GM12892 (cell line): ENCODE data around the gene CAMTA1.
"Not testable (repeated sequence)": the region's sequence is repeated elsewhere in the genome, so short reads cannot be mapped to it uniquely, and the experiment has no call there.

Source experiments
- DNase-seq: peaks from one replicate; pipeline ENCODE4 v3.0.0; 2011; ENCODE audit not compliant: insufficient read length
- FAIRE-seq: peaks from 2 replicates; lab custom pipeline; 2011; peaks lifted over from hg19 to GRCh38; lab: Jason Lieb, UNC
- POLR2A ChIP-seq: IDR thresholded peaks from 2 replicates; pipeline ENCODE4 v1.6.1; 2011; ENCODE audit warnings: low read depth, low read length, control low read depth
- POLR2AphosphoS5 ChIP-seq: IDR thresholded peaks from 2 replicates; pipeline ENCODE4 v1.6.1; 2011; ENCODE audit warnings: low read depth, low read length, control low read depth
- TAF1 ChIP-seq: IDR thresholded peaks from 2 replicates; pipeline ENCODE4 v1.6.1; 2011; ENCODE audit warnings: low read depth, mild to moderate bottlenecking, control low read depth, low read length, borderline replicate concordance

CAMTA1 gene

DNA sequence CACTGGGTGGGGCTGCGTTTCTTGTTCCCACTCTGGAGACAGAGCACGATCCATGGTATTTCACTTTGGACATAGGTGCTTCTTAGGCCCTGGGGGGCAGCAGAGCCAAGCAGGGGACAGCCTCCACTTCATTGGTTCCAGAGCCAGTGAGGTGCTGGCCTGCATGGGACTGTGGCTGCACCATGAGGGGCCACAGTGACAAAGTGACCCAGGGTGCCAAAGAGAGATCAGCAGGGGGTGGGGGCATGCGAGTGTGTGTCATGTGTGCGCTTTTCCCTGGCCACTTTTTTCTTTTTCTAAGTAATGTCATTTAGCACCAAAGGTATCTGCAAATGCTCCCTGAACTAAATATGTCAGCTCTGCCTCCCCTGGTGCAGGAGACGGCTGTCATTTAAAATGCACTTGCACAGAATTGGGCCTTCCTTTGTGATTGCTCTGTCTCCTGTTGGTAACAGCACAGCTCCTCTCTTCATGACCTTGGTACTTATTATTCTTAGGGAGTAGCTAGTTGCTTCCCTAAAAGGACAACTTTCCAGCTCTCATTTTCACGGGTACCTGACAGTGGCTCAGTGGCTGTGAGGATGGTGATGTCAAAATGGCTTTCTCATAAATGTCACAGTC lies 910.4 kb downstream of the CAMTA1 start:
- FAIRE-seq (no peak), DNase-seq (no peak)
- TF ChIP-seq TAF1, result no peak
- no peak for TF ChIP-seq POLR2AphosphoS5
- TF ChIP-seq POLR2A, result no peak

DNA sequence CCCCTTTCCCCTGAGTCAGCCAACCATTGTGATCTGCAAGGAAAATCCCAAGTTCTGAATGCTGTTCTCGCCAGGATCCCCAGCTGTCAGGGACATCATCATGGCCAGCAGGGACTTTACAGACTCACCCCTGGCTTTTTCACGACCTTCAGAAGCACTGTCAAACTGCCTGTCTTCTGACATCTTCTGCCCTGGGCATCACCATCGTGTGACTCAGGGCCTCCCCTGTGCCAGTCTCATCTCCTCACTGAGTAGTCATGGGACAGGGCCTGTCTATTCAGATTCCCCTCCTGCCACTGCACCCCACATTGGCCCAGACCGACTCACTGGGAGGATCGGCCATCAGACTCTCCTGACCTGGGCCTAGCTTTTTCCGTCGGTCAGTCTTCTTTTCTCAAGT lies 913.4 kb downstream of the CAMTA1 start:
- TF ChIP-seq POLR2AphosphoS5 (no peak), POLR2A (no peak), TAF1 (no peak)
- FAIRE-seq (no peak), DNase-seq (no peak)

DNA sequence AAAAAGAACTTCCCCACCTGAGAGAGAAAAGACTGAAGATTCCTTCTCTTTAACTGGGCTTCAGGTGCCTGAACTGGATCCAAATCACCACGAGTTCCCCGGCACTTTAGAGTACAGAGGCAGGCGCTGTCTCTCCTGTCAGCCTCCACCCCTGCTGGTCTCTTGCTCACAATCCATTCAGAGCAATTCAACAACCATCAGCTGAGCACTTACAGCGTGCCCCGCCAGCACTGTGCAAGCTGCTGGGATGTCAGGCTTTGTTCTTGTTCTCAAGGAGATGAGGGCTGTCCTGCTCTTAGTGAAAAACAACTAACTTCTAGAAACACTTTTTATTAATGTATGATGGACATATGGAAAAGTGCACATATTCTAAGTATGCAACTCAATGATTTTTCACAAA lies 917.1 kb downstream of the CAMTA1 start:
- TF ChIP-seq TAF1 (no peak), POLR2AphosphoS5 (no peak), POLR2A (no peak)
- DNase-seq, result no peak
- FAIRE-seq, result no peak

DNA sequence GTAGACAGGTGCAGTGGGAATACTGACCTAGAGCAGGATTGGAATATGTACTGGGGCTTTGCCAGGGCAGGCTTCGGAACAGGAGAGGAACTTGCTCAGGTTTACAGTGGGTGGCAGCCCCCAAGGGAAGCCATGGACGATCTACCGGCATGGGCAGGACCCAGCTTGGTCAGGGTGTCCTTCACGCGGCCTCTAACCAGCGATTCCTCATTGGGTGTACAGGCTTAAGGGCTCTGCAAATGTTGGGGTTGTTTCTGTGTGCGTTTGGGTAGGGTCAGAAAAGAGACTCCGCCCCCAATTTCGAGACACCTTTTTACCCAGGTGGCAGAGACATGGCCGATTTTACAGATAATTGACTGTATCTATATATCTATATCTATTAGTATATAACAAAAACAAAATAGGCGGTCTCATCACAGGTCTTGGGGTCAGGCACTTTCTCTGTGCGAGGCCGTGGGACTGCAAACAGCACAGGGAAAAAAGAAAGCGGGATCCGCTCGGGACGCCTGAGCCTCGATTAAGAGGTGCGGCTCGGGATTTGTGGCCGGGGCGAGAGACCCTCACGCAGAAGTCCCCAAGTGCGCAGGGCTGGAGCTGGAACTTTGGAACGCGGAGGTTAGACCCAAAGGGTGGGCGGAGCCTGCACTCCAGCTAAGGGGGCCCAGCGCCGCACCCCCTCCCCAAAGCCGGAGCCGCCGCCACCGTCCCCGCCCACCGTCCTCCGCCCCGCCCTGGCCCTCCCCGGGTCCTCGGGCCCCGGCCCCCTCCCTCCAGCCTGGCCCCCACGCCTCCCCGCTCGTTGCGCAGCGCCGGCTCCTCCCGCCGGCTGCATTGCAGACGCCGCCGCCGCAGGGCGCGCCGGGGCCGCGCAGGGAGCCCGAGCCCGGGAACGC lies 918.3 kb downstream of the CAMTA1 start:
- FAIRE-seq, result no peak
- no peak for TF ChIP-seq POLR2A
- no peak for TF ChIP-seq TAF1
- TF ChIP-seq POLR2AphosphoS5, result no peak

DNA sequence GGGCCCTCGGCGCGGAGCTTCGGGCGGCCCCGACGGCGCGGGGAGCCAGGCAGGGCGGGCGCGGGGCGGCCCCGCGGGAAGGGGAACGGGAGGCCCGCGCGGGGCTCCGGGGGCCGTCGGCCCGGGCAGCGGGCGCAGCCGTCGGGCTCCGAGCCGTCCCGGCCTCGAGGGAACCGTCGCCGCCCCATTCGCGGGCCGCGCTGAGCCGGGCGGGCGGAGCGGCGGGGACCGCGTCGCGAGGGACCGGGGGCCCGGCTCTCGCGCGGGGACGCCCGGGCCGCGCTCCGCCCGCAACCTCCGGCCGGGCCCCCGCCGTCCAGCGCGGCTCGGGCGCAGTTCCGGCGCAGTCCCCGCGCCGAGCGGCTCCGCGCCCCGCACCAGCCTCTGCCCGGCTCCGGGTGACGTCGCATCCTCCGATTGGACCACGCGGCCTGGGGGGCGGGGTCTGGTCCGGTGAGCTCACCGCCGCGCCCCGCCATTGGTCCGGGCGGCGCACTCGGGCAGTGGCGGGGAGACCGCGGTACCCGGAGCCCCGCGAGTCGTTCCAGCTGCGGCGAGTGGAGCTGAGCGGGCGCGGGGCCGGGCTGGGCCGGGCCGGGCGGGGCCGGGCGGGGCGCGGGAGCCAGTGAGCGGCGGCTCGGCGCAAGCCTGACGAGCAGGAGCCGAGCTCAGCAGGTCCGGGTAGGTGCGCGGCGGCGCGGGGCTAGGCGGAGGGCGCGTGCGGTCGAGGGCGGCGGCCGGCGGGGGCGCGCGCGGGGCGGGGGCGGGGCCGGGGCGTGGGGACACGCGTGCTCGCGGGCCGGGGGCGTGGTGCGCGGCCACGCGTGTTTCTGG lies 919.2 kb downstream of the CAMTA1 start:
- no peak for FAIRE-seq
- peak; percentile 89 for DNase-seq
- TF ChIP-seq POLR2AphosphoS5 (no peak), POLR2A (no peak), TAF1 (no peak)

More for the DNA sequence above, 918.3 kb downstream of the CAMTA1 start:
- no peak for DNase-seq

DNA sequence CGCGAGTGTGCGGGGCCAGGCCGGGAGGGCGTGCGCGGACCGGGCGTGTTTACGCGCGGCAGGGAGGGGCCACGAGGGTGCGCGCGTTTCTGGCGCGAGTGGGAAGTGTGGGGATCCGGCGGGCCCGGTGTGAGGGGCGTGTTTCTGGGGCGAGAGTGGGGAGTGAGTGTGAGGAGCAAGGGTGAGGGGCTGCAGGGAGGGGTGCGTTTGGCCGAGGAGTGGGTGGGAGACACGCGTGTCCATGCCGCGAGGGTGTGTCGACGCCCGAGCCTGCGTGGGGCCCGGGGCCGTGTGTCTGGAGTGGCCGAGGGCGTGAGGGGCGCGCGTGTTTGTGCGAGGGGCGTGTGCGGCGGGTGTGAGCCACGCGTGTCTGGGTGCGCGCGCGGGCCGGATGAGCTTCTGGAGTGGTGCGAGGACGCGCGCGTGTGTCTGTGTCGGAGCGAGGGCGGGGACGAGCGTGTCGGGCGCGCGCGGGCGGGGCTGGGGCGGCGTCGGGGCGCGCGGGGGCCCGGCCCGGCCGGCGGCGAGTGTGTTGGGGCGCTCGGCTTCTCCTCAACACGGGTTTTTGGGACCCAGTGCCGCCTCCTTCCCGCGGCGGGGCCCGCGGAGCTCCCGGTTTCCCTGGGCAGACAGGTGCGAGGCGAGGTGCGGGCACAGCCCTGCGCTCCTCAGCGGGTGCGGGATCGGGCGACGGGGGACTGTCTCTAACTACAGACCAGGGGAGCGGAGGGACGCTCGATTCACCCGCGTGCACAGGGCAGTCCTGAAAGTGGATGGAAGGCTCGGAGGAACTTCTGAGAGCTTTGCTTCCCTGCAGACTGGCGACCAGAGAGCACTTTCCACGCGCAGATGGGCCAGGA lies 920.0 kb downstream of the CAMTA1 start:
- FAIRE-seq (no peak), DNase-seq (no peak)
- TF ChIP-seq POLR2AphosphoS5 (no peak), TAF1 (no peak), POLR2A (no peak)

DNA sequence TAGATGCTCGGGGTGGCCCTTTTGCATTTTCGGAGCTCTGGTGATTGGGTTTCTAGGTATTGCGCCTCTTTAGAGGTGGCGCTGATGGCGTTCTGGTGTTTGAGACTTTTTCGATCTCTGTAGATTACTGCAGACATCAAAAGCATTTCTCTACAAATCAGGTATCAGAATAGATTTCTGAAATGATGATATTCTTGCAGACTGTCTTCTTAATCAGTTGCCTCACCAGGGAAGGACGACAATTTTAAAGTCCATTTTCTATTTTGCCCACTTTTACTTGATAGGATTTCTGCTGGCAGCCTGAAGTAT lies 920.6 kb downstream of the CAMTA1 start:
- FAIRE-seq (no peak), DNase-seq (no peak)
- TF ChIP-seq POLR2AphosphoS5 (no peak), TAF1 (no peak), POLR2A (no peak)

DNA sequence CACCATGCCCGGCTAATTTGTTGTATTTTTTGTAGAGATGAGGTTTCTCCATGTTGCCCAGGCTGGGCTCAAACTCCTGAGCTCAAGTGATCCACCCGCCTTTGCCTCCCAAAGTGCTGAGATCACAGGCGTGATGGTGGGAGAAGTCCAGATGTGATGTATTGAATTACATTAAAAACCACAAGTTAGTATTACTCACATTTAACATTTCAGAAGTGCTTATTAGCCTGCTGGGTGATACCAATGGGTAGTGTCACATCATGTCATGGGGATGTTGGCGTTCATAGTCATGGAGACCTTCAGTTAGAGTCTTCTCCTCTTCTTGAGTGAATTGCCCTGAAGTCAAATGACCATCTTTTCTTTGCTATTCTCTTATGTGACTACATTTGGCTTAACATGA lies 922.3 kb downstream of the CAMTA1 start:
- FAIRE-seq (no peak), DNase-seq (no peak)
- TF ChIP-seq TAF1, result no peak
- TF ChIP-seq POLR2AphosphoS5, result no peak
- TF ChIP-seq POLR2A, result no peak

DNA sequence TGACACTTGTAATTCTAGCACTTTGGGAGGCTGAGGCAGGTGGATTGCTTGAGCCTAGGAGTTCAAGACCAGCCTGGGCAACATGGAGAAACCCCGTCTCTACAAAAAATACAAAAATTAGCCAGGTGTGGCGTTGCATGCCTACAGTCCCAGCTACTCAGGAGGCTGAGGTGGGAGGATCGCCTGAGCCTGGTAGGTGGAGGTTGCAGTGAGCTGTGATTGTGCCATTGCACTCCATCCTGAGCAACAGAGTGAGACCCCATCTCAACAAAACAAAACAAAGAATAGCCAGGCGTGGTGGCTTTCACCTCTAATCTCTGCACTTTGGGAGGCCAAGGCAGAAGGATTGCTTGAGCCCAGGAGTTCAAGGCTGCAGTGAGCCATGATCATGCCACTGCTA lies 922.8 kb downstream of the CAMTA1 start:
- DNase-seq, FAIRE-seq: not testable (repeated sequence)

DNA sequence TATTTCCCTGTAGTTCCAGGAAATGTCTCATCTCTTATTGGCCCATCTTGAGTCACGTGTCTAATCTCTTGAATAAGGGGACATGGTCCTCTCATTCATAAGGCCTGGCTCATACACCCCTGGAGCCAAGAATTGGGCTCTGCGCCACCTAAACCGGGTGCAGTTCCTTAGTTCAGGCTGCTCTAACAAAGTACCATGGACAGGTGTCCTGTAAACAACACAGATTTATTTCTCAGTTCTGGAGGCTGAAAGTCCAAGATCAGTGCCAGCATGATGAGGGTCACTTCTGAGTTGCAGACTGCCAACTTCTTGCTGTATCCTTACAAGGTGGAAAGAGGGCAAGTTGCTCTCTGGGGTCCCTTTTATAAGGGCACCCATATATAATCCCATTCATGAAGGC lies 925.6 kb downstream of the CAMTA1 start:
- no peak for TF ChIP-seq TAF1
- no peak for TF ChIP-seq POLR2A
- no peak for TF ChIP-seq POLR2AphosphoS5

DNA sequence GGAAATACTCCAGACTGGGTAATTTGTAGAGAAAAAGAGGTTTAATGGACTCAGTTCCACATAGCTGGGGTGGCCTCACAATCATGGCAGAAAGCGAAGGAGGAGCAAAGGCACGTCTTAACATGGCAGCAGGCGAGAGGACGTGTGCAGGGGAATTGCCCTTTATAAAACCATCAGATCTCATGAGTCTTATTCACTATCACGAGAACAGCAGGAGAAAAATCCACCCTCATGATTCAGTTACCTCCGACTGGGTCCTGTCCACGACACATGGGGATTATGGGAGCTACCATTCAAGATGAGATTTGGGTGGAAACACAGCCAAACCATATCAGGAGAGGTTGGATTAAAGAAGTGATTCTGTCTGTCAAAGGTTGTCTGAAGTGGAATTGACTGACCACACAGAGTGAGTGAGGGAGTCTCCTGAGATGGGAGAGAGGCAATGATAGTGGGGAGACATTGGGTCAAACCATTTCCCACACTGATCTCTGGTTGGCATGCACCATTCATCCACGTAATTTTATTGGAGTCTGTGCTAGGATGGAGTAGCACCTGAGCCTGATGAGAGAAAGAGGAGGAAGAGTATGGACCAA lies 927.6 kb downstream of the CAMTA1 start:
- TF ChIP-seq POLR2A (no peak), TAF1 (no peak), POLR2AphosphoS5 (no peak)
- FAIRE-seq (no peak), DNase-seq (no peak)

More for the DNA sequence above, 925.6 kb downstream of the CAMTA1 start:
- DNase-seq (no peak), FAIRE-seq (no peak)
